HCEC 1CT (cell line): ENCODE results near the gene FHOD3.

ENCODE experiments used
- DNase-seq: peaks from one replicate; pipeline ENCODE4 v3.0.0-alpha.2; 2017

FHOD3 gene

DNA sequence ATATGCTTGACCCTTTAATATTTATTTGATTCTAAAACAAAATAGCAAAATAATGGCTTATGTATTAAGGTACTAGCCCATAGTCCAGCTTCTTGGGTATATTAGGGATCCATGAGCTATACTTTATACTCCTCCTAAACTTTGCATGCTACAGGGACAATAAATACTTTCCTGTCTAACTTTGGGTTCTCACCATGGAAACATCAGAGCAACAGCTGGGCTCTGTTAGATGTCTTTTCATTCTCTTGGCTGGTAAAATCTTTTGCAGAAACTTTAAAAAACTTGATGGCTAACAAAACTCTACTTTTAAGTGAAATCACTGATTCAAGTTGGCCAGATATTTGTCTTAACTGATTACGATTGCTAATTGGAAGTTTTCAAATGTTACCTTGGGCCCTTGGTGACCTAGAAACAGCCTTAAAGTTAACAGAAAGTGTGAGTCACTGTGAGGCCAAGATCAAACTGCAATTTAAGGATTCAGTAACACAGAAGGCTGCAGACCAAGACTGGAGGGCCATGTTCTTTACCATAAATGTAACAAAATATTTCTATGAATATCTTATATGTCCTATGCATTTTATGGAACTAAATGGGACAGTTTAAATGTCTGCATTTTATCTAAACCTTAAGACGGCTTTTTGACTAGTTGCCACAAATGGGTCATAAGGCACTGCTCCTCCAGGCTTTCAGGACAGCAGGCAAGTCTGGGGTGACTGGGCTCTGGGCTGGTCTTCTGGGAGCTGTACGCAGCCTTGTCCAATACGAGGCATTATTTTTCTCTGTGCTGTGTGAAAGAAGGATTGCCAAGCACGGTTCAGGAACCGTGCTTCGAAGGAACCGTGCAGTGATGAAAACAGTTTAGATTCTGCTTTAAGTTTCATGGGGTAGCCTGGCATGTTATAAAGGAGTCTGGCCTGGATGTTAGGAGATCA lies 342.8 kb downstream of the FHOD3 start:
- no peak for DNase-seq

- no peak for DNase-seq
Measured at GRCh38 chr18:36643061-36643460, 345.5 kb downstream of the FHOD3 start.

GRCh38 chr18:36648803-36649202 lies 351.3 kb downstream of the FHOD3 start:
- DNase-seq, result no peak

DNA sequence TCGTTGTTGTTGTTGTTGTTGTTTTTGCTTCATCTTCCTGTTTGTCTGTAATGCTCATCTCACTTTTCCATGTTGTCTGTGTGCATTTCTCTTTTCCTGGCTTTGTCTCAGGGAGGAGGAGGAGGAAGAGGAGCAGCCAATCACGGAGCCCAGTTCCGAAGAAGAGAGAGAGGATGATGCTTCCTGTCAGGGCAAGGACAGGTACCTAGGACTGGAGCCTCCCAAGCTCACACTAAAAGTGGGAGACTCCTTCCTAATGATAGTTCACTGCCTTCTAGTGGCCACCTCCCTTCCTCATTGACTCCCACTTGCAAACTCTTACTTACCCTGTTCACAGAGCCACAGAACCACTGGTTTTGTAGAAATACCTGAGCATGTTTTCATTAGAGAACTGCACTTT lies 351.7 kb downstream of the FHOD3 start:
- no peak for DNase-seq

DNA sequence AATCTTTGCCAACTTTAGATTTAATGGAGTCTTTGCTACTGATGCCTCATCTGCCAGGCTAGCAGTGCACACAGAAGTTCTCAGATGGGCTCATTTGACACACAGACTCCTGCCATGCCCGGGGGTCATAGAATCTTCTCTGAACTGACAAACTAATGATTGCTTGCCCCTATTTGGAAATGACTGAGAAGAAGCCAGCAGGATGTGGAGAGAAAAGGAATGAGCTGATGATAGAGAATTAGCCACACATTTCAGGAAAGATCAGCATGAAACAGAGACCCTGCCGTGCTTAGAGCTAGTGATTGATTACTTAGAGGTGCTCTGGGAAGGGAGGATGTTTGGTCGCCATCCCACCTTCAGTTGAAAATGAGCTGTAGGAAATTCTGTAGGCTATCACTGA lies 352.8 kb downstream of the FHOD3 start:
- DNase-seq, result no peak

DNA sequence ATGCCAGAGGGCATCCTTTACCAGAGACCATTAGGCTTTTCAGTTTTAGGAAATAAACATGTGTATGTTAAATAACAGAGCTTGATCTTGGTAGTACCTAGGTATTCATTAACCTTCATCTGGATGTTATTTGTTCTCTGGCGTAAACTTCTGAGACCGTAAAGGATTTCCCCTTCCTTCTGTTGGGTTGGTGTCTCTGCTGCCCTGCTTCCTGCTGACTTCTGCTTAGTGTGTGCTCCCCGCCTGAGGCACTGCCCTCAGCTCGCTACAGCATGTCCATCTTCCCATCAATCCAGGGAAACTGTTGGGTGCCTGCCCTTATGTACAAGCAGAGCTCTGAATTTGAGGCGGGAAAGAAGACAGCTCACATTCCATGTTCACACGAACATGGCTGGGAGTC lies 353.4 kb downstream of the FHOD3 start:
- DNase-seq, result no peak

DNA sequence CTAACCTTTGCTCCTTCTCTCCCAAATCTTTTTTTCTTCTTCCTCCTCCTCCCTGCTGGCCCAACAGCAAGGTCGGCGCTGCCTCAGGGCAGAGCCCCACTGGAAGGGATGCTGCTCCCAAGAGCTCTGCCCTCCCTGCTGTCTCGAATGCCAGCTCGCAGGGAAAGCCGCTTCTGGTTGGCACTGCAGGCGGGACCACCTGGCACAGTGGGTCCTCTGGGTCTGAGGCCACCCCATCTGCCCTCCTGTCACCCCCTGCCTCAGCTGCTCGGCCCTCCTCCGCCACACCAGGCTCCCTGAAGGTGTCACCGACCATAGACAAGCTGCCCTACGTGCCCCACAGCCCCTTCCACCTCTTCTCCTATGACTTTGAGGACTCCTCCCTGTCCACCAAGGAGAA lies 355.0 kb downstream of the FHOD3 start:
- no peak for DNase-seq

GRCh38 chr18:36653141-36653869 lies 355.8 kb downstream of the FHOD3 start:
- no peak for DNase-seq

DNA sequence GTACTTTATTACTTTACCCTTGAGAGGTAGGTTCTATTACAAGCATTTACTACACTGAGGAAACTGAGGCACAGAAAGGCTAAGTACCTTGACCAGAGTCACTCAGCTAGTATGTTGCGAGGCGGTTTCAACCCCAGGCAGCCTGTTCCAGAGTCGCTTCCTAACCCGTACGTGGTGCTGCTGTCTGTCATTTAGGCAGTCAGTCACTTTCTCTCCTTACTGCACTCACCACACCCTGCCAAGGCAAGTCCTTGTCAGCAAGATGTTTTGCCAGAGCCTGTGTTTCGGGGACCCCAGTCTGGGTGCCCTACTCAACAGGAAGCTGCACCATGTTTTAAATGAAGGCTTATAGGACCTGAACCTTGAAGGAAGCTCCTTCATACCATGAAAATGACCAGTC lies 356.4 kb downstream of the FHOD3 start:
- no peak for DNase-seq

DNA sequence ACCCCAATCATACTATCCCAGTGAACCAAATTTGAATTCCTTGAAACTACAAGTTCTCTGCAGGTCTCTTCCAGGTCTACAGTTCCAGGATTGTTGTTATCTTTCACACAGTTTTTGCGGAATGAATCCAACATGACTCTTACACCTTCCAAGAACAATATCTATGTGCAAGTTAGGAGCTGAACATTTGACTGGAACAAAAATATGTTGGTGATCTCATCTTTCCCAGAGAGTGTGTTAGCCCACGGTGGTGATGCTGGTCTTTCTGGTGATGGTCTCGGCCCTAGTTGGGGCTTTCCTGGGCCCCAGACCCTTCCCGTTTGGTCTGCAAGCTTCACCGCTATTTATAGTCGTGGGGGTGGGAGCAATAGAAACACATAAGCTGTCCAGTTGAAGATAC lies 357.6 kb downstream of the FHOD3 start:
- DNase-seq, result no peak

DNA sequence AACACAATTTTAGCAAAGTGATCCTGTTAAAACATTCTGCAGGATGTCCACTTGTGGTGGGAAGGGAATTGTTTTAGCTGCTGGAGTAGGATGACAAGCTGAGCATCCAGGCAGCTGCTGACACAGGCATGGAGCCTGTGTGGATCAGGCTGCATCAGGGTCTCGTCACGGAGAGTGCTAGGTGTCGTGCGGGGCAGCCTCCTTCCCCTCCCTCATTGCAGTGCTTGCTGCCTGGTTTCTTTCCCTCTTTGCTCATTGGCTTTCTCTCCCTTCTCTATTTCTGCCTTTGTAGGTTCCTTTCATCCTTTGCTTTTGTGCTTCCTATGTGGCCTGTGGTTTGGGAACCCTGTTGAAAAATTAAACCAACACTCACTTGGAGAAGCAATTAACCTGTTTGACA lies 358.4 kb downstream of the FHOD3 start:
- DNase-seq, result no peak

- DNase-seq, result no peak
Measured at GRCh38 chr18:36658611-36659010, 361.1 kb downstream of the FHOD3 start.

- no peak for DNase-seq
Measured at GRCh38 chr18:36660311-36660710, 362.8 kb downstream of the FHOD3 start.

DNA sequence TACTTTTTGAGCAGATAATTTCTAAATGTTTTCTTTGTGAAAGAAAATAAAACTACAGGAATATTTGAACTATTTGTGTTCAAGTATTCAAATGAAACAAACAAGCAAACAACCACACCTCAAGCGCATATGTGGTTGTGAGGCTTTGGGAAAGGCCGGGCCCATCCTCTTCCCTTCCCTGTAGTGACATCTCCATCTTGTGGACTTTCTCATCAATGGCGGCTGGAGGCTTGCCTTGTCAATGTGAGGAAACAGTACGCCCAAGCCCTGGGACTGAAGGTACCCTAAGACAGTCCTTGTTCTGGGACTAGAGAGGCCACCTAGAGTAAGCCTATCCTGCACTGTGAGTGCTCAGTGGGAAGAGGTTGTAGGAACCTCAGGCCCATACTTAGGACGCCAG lies 364.5 kb downstream of the FHOD3 start:
- DNase-seq, result peak; percentile 22

DNA sequence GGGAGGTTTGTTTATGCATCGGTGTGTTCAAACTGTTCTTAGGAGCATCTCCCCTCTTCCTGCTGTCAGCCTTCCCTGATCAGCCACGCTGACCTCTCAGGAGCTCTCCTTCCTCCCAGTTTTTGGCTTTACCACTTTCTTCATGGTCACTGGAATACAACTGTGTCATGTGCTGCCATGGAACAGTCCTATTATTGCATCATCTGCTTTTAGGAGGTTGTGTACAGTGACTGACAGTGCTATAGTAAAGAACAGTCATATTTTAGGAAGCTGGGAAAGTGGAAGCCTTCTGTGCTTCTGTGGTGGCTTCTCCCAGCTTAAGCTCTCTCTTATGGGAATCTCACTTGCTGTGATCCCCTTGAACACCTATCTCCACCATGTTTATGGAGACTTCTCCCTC lies 365.8 kb downstream of the FHOD3 start:
- DNase-seq, result no peak

GRCh38 chr18:36665952-36666351 lies 368.4 kb downstream of the FHOD3 start:
- DNase-seq, result no peak

DNA sequence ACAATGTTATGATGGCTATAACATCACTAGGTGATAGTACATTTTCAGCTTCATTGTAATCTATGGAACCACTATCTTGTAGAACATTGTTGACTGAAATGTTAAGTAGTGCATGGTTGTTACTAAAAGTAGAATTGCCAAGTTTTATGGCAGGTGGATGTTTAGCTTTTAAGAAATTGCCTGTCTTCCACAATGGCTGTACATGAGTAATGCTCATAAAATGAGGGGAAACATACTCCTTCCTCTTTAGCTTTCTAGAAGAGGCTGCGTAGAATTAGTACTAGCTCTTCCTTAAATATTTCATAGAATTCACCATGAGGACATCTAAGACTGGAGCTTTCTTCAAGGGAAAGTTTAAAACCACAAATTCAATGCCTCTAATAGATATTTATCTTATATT lies 370.3 kb downstream of the FHOD3 start:
- no peak for DNase-seq

DNA sequence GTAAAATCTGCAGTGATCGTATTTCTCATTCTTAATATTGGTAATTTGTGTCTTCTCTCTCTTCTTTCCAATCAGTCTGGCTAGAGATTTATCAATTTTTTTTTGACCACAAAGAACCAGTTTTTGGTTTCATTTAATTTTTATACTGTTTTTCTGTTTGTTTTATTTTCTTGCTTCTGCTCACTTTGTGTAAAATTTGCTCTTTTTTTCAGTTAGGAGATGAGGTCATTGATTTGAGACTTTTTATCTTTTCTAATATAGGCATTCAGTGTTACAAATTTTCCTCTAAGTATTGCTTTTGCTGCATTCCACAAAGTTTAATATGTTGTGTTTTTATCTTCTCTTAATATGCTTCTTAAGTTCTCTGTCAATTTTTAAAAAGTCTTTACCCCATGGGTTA lies 370.8 kb downstream of the FHOD3 start:
- DNase-seq, result no peak

- peak; percentile 49 for DNase-seq
Measured at GRCh38 chr18:36672437-36673344, 375.2 kb downstream of the FHOD3 start.

- DNase-seq, result no peak
Measured at GRCh38 chr18:36673452-36673851, 375.9 kb downstream of the FHOD3 start.

DNA sequence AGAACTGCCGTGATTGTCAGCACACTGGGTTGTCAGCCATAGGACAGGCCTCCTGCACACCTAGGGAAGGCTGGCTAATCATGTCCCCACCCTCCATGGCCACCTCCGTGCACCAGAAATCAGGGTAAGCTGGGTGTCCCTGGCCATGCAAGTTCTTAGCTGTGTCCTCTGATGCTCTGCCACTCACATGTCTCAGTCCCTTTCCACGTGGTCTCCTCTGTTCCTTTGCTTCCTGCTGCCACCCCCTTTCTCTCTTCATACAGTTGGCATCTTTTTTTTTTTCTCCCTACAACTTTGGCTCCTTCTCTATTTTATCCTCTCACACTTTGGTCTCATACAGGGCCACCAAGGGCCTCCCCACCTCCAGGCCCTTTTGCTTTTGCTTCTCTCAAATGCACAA lies 377.6 kb downstream of the FHOD3 start:
- no peak for DNase-seq

DNA sequence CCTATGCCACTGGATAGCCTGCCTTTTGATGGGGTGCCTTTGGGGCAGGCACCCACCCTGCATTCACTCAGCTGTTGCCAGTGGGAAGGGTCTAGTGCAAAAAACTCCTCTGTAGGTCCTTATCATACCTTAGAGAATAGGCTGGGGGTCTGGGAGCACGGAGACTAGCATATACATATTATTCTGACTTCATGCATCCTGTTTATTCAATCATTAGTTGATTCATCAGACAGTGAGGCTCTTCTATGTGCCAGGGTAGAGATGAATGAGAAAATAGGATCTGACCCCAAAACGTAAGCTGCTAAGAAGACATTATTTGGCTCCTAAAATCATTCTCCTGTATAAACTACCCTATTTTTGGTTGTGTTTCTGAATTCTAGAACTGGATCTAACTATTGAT lies 378.0 kb downstream of the FHOD3 start:
- no peak for DNase-seq

DNA sequence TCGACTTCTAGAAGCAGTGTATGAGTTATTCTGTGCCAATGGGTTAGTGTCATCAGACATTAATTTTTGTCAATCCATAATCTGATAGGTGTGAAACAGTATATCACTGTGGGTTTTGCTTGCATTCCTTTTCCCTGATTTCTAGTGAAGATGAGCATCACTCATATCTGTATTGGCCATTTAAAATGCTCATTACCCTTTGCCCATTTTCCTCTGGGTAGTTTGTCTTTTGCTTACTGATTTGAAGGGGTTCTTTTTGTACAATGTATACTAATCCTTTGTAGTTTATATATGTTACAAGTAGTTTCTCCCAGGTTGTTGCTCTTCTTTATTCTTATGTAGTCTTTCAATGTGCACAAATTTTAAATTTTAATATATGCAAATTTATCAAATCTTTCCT lies 379.1 kb downstream of the FHOD3 start:
- DNase-seq, result no peak
